HepG2 (cell line): Measurements from ENCODE around the gene CNTN2. TPM values are rescaled to one million over a fixed set of nuclear protein-coding genes. Genes with fewer than 3 reads are reported as not detected.

ENCODE experiments used
- ATAC-seq: fragments of 200-7000 bp; cut with Tn5 transposase; 3 replicates; pipeline ENCODE4 v1.9.1; 2020; ENCODE audit warnings: mild to moderate bottlenecking, moderate library complexity
- BruUV-seq: library from RNA; stranded (reverse); fragments of 400-500 nt; replicated peaks from 2 replicates; lab custom pipeline; 2021; lab: Mats Ljungman, UMichigan
- CTCF ChIA-PET: fragments of 300-600 bp; formaldehyde crosslinking; extraction: SDS; loops from one replicate; lab custom pipeline; 2021; ENCODE audit warnings: low total read pairs, inconsistent platforms, low intra/inter-chr PET ratio; lab: Yijun Ruan, JAX
- POLR2A ChIA-PET: fragments of 350-600 bp; sonication (Branson Sonifier 250); formaldehyde crosslinking; loops from one replicate; lab custom pipeline; 2020; ENCODE audit warnings: antibody characterized with exemption, inconsistent platforms; lab: Yijun Ruan, JAX
- DNase-seq: peaks from one replicate; pipeline ENCODE4 v3.0.0-alpha.2; 2015; ENCODE audit warnings: low spot score
- FAIRE-seq: peaks from 3 replicates; lab custom pipeline; 2011; peaks lifted over from hg19 to GRCh38; lab: Jason Lieb, UNC
- H2AFZ ChIP-seq: one replicate; pipeline ENCODE4 v1.6.1; 2011; ENCODE audit warnings: low read length, inconsistent platforms
- H3K27ac ChIP-seq: fragments of 300-600 bp; 3 replicates; pipeline ENCODE4 v1.8.0; 2011; ENCODE audit warnings: mixed run types, mild to moderate bottlenecking, mixed read lengths, low read length, inconsistent platforms; ENCODE audit not compliant: insufficient read depth; ENCODE audit errors: extremely low read length
- H3K27me3 ChIP-seq, 2 experiments: fragments of 200-600 bp in 1 of 2; 2 replicates in 1 of 2; 3 replicates in 1 of 2; pipeline versions ENCODE4 v1.6.0 to v1.8.0; 2011; ENCODE audit warnings: low read length in 2 of 2, mild to moderate bottlenecking in 2 of 2, moderate library complexity in 2 of 2, inconsistent platforms in 1 of 2; ENCODE audit not compliant: insufficient read depth in 2 of 2, control insufficient read depth in 1 of 2
- H3K36me3 ChIP-seq, 2 experiments: fragments of 200-600 bp in 1 of 2; replicated peaks in 1 of 2; 2 replicates in 1 of 2; 3 replicates in 1 of 2; pipeline versions ENCODE4 v1.5.1 to v1.8.0; 2011; ENCODE audit warnings: low read length in 2 of 2, inconsistent platforms in 1 of 2; ENCODE audit not compliant: insufficient read depth in 2 of 2, control insufficient read depth in 1 of 2
- H3K4me1 ChIP-seq: 2 replicates; pipeline ENCODE4 v1.5.1; 2012; ENCODE audit warnings: low read length, inconsistent platforms; ENCODE audit not compliant: insufficient read depth
- H3K4me2 ChIP-seq: 2 replicates; pipeline ENCODE4 v1.6.0; 2011; ENCODE audit warnings: low read depth, low read length, inconsistent platforms
- H3K4me3 ChIP-seq, 3 experiments: fragments of 200-600 bp in 1 of 3; sonication (generic), shearing (Covaris generic) in 1 of 3; replicated peaks in 1 of 3; 2 replicates each; pipeline ENCODE4 v1.5.1; 2011 to 2016; ENCODE audit warnings: low read length in 3 of 3, inconsistent platforms in 2 of 3, low read depth in 2 of 3, mild to moderate bottlenecking in 2 of 3, control low read depth in 1 of 3, mixed read lengths in 1 of 3; ENCODE audit not compliant: insufficient read depth in 1 of 3
- H3K79me2 ChIP-seq: one replicate; pipeline ENCODE4 v1.6.1; 2011; ENCODE audit warnings: low read length, inconsistent platforms; ENCODE audit not compliant: insufficient read depth
- H3K9ac ChIP-seq: 2 replicates; pipeline ENCODE4 v1.6.0; 2011; ENCODE audit warnings: mild to moderate bottlenecking, low read depth, low read length, inconsistent platforms; ENCODE audit not compliant: insufficient read depth
- H3K9me3 ChIP-seq: 2 replicates; pipeline ENCODE4 v1.5.1; 2012; ENCODE audit warnings: mild to moderate bottlenecking, low read length
- H4K20me1 ChIP-seq: 2 replicates; pipeline ENCODE4 v1.6.0; 2011; ENCODE audit warnings: inconsistent platforms, mild to moderate bottlenecking, low read length, moderate library complexity; ENCODE audit not compliant: insufficient read depth
- BRD4 ChIP-seq: sonication (generic); formaldehyde crosslinking; IDR thresholded peaks from 2 replicates; pipeline ENCODE4 v1.4.0; 2020; ENCODE audit warnings: missing genetic modification reagents
- HDAC2 ChIP-seq: sonication (generic); formaldehyde crosslinking; IDR thresholded peaks from 2 replicates; pipeline ENCODE4 v1.4.0; 2020; ENCODE audit warnings: missing genetic modification reagents
- MEIS2 ChIP-seq: sonication (generic); formaldehyde crosslinking; IDR thresholded peaks from 2 replicates; pipeline ENCODE4 v1.9.0; 2021; ENCODE audit warnings: mild to moderate bottlenecking, missing genetic modification reagents
- TRIM24 ChIP-seq: sonication (generic); formaldehyde crosslinking; IDR thresholded peaks from 2 replicates; pipeline ENCODE4 v1.8.0; 2022; ENCODE audit warnings: mild to moderate bottlenecking, missing genetic modification reagents
- ZNF44 ChIP-seq: sonication (generic); formaldehyde crosslinking; IDR thresholded peaks from 2 replicates; pipeline ENCODE4 v1.5.1; 2020; ENCODE audit warnings: mild to moderate bottlenecking, missing genetic modification reagents
- ZNF547 ChIP-seq: sonication (generic); formaldehyde crosslinking; IDR thresholded peaks from 2 replicates; pipeline ENCODE4 v1.5.1; 2020; ENCODE audit warnings: mild to moderate bottlenecking, missing genetic modification reagents
- ZNF737 ChIP-seq: sonication (generic); formaldehyde crosslinking; IDR thresholded peaks from 2 replicates; pipeline ENCODE4 v1.5.0; 2020; ENCODE audit warnings: missing genetic modification reagents, mild to moderate bottlenecking, borderline replicate concordance
- WGBS: methylation state at CpG from one replicate; pipeline ENCODE4 v1.1.6; 2017; ENCODE audit warnings: low lambda C conversion rate; 5-methylcytosine and 5-hydroxymethylcytosine counted together
- in situ Hi-C: cut with HindIII; loops from 2 replicates; pipeline ENCODE4 v1.10.0; 2017; ENCODE audit warnings: low pct_unique_long_range_greater_than_20kb; ENCODE audit not compliant: extremely low pct_ligation_motif_present
- intact Hi-C: fragments of 100-400 bp; cut with micrococcal nuclease; formaldehyde crosslinking; loops from one replicate; pipeline ENCODE4 v1.10.0; 2022; ENCODE audit not compliant: unreplicated experiment
- polyA plus RNA-seq, 8 experiments: library from polyadenylated mRNA; depleted of rRNA in 3 of 8; stranded (reverse) in 7 of 8; unstranded in 1 of 8; fragments of >200 nt; fragmentation: Illumina TruSeq in 4 of 8; extraction: Trizol in 4 of 8; gene quantifications; 2 replicates each; pipeline versions ENCODE4 v1.2.1 to v1.2.3, GENCODE V29; 2011 to 2016; ENCODE audit warnings: low read depth in 4 of 8, missing spikeins in 1 of 8, mixed read lengths in 1 of 8; ENCODE audit not compliant: insufficient read depth in 1 of 8
- total RNA-seq, 5 experiments: library from RNA; depleted of rRNA; stranded (reverse); fragments of >200 nt; fragmentation: Illumina TruSeq; extraction: Trizol; gene quantifications; 2 replicates each; pipeline ENCODE4 v1.2.3, GENCODE V29; 2016; ENCODE audit warnings: low read depth in 1 of 5
- TF ChIP-seq, protein P1 (sequence below): sonication (generic); formaldehyde crosslinking; IDR thresholded peaks from 2 replicates; pipeline ENCODE4 v1.4.0; 2020; ENCODE audit warnings: missing genetic modification reagents, borderline replicate concordance
- TF ChIP-seq, protein P2 (sequence below): sonication (generic); formaldehyde crosslinking; IDR thresholded peaks from 2 replicates; pipeline ENCODE4 v1.4.0; 2020; ENCODE audit warnings: missing genetic modification reagents, mild to moderate bottlenecking, borderline replicate concordance
- TF ChIP-seq, protein P3 (sequence below): sonication (generic); formaldehyde crosslinking; IDR thresholded peaks from 2 replicates; pipeline ENCODE4 v1.8.1; 2023; ENCODE audit warnings: mild to moderate bottlenecking, missing genetic modification reagents

CNTN2 gene
- total and polyA plus RNA-seq, 2 of the 13 experiments (the other 11 are each of a cell fraction or from before 2014, with no cell fraction given), result not detected

DNA sequence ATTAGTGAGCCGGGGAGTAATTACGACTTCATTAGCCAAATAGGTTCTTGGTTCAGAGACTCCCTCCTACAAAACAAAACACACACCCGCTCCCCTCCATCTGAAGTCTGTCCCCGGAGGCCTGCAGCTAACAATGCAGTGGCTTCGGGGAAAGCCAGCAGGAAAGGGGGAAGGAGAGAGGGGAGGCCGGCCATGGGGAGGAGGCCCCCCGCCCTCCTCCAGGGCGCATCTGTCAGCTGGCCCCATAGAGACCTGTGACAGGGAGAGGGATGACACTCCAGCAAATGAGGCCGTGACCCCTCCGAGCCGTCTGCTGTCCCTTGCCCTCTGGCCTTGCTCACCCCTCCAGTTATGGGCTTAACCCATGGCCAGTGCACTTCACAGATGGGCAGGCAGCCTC, 12.1 kb upstream of the CNTN2 start:
- intact Hi-C loops (no loop called here), in situ Hi-C loops (no loop called here)
- ATAC-seq, result no peak
- no TSS peak for BruUV-seq
- Histone ChIP-seq H3K4me2 (no peak overlapping the region), H3K9me3 (no peaks in the 10 kb centered on the region), H3K79me2 (no peaks in the 10 kb centered on the region), H3K36me3 (no peaks in the 10 kb centered on the region), H3K4me3 (no peak overlapping the region), H4K20me1 (no peaks in the 10 kb centered on the region), H3K27me3 (peaks cover 4 to 43% of the 10 kb centered on the region in 2 experiments), H3K9ac (no peak overlapping the region), H3K4me1 (no peaks in the 10 kb centered on the region), H2AFZ (no peak overlapping the region), H3K27ac (no peak overlapping the region)
- TF ChIP-seq ZNF547 (CRISPR knock-in tag) (no peak), BRD4 (CRISPR knock-in tag) (no peak), MEIS2 (CRISPR knock-in tag) (no peak), TRIM24 (no peak)
- TF ChIP-seq, protein P1, sequence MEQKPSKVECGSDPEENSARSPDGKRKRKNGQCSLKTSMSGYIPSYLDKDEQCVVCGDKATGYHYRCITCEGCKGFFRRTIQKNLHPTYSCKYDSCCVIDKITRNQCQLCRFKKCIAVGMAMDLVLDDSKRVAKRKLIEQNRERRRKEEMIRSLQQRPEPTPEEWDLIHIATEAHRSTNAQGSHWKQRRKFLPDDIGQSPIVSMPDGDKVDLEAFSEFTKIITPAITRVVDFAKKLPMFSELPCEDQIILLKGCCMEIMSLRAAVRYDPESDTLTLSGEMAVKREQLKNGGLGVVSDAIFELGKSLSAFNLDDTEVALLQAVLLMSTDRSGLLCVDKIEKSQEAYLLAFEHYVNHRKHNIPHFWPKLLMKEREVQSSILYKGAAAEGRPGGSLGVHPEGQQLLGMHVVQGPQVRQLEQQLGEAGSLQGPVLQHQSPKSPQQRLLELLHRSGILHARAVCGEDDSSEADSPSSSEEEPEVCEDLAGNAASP (CRISPR knock-in tag), result no peak
- DNase-seq, result no peak
- POLR2A ChIA-PET, result no interaction called here
- 22% methylated on average over 8 of the region's 11 CpGs for WGBS
- CTCF ChIA-PET, result no interaction called here
- FAIRE-seq, result no peak

DNA sequence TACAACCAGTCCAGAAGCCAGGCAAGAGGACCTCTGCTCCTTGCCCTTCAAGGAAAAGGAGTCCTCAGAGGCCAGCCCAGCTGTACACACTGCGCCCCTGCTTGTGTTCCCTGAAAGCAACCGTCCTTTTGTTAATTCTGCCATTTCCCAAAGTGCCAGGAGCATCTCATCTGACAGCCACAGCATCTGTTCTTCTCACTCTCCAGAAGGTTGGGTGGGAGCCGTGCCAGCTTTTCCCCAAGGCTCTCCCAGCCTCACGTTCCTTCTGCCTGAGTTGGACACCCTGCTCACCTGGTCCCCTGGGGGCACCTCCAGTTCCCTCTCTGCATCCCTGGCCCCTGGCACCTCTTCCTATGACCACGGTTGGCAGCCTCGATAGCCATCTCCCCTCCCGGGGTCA, 10.5 kb upstream of the CNTN2 start:
- intact Hi-C loops (no loop called here), in situ Hi-C loops (no loop called here)
- 0 out of 2 replicates have a peak, but pooled peaks cover 1% of the 10 kb centered on the region for H3K4me1 ChIP-seq
- no peak overlapping the region for H2AFZ ChIP-seq
- no peaks in the 10 kb centered on the region for H4K20me1 ChIP-seq
- H3K4me2 ChIP-seq, result no peak overlapping the region
- H3K9me3 ChIP-seq, result no peaks in the 10 kb centered on the region
- H3K27me3 ChIP-seq, result peaks cover 4 to 34% of the 10 kb centered on the region in 2 experiments
- no peaks in the 10 kb centered on the region for H3K79me2 ChIP-seq
- no peak overlapping the region for H3K9ac ChIP-seq
- no peak overlapping the region for H3K4me3 ChIP-seq
- DNase-seq (no peak), ATAC-seq (no peak), FAIRE-seq (no peak)
- POLR2A ChIA-PET, result no interaction called here
- H3K36me3 ChIP-seq, result no peaks in the 10 kb centered on the region
- no peak overlapping the region for H3K27ac ChIP-seq
- WGBS, result 2% methylated on average over 6 of the region's 7 CpGs
- BruUV-seq, result no TSS peak
- CTCF ChIA-PET, result no interaction called here
- TF ChIP-seq HDAC2 (CRISPR knock-in tag) (no peak), ZNF44 (CRISPR knock-in tag) (no peak), ZNF737 (CRISPR knock-in tag) (no peak)
- TF ChIP-seq, protein P2, sequence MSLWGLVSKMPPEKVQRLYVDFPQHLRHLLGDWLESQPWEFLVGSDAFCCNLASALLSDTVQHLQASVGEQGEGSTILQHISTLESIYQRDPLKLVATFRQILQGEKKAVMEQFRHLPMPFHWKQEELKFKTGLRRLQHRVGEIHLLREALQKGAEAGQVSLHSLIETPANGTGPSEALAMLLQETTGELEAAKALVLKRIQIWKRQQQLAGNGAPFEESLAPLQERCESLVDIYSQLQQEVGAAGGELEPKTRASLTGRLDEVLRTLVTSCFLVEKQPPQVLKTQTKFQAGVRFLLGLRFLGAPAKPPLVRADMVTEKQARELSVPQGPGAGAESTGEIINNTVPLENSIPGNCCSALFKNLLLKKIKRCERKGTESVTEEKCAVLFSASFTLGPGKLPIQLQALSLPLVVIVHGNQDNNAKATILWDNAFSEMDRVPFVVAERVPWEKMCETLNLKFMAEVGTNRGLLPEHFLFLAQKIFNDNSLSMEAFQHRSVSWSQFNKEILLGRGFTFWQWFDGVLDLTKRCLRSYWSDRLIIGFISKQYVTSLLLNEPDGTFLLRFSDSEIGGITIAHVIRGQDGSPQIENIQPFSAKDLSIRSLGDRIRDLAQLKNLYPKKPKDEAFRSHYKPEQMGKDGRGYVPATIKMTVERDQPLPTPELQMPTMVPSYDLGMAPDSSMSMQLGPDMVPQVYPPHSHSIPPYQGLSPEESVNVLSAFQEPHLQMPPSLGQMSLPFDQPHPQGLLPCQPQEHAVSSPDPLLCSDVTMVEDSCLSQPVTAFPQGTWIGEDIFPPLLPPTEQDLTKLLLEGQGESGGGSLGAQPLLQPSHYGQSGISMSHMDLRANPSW (CRISPR knock-in tag), result no peak
- TF ChIP-seq, protein P3, sequence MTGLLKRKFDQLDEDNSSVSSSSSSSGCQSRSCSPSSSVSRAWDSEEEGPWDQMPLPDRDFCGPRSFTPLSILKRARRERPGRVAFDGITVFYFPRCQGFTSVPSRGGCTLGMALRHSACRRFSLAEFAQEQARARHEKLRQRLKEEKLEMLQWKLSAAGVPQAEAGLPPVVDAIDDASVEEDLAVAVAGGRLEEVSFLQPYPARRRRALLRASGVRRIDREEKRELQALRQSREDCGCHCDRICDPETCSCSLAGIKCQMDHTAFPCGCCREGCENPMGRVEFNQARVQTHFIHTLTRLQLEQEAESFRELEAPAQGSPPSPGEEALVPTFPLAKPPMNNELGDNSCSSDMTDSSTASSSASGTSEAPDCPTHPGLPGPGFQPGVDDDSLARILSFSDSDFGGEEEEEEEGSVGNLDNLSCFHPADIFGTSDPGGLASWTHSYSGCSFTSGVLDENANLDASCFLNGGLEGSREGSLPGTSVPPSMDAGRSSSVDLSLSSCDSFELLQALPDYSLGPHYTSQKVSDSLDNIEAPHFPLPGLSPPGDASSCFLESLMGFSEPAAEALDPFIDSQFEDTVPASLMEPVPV (CRISPR knock-in tag), result no peak
